Heart left ventricle (tissue), 16 donors: Measurements from ENCODE around the gene SIAH1. TPM values are rescaled to one million over a fixed set of nuclear protein-coding genes. Genes with fewer than 3 reads are reported as not detected.

Experiments
- ATAC-seq, 4 donors: fragments of 200-7000 bp; cut with Tn5 transposase; one replicate each; pipeline ENCODE4 v1.9.1; 2020 to 2022; ENCODE audit warnings: moderate library complexity in 4 of 4, mild to moderate bottlenecking in 3 of 4, moderate number of reproducible peaks in 1 of 4
- DNase-seq, 5 donors: peaks; one replicate each; pipeline ENCODE4 v3.0.0-alpha.2; 2020
- H3K27ac ChIP-seq, 12 donors: fragments of 200-600 bp; sonication (generic) in 4 of 12; one replicate each; pipeline versions ENCODE4 v1.5.0 to v1.8.0; 2016 to 2022; ENCODE audit warnings: mild to moderate bottlenecking in 2 of 12
- H3K27me3 ChIP-seq, 9 donors: fragments of 200-600 bp; sonication (generic) in 2 of 9; one replicate each; pipeline versions ENCODE4 v1.5.1 to v1.8.0; 2016 to 2022; ENCODE audit warnings: mild to moderate bottlenecking in 3 of 9
- H3K36me3 ChIP-seq, 9 donors: fragments of 200-600 bp; sonication (generic) in 2 of 9; one replicate each; pipeline versions ENCODE4 v1.5.0 to v1.8.0; 2018 to 2022; ENCODE audit warnings: mild to moderate bottlenecking in 2 of 9
- H3K4me1 ChIP-seq, 12 donors: fragments of 200-600 bp; sonication (generic) in 4 of 12; one replicate each; pipeline versions ENCODE4 v1.5.0 to v1.8.0; 2016 to 2022; ENCODE audit warnings: mild to moderate bottlenecking in 3 of 12
- H3K4me3 ChIP-seq, 12 donors: fragments of 200-600 bp; sonication (generic) in 4 of 12; one replicate each; pipeline versions ENCODE4 v1.5.0 to v1.8.0; 2017 to 2022; ENCODE audit warnings: mild to moderate bottlenecking in 9 of 12, moderate library complexity in 4 of 12
- H3K9me3 ChIP-seq, 12 donors: fragments of 200-600 bp; sonication (generic) in 4 of 12; one replicate each; pipeline versions ENCODE4 v1.5.0 to v1.8.0; 2016 to 2022; ENCODE audit warnings: mild to moderate bottlenecking in 1 of 12
- CTCF ChIP-seq, 12 donors: fragments of 200-600 bp; sonication (generic) in 4 of 12; IDR thresholded peaks; one replicate each; pipeline versions ENCODE4 v1.5.0 to v1.8.0; 2018 to 2022; ENCODE audit warnings: antibody characterized with exemption in 12 of 12, mild to moderate bottlenecking in 5 of 12
- POLR2A ChIP-seq, 2 donors: fragments of 450-650 bp; IDR thresholded peaks; one replicate each; pipeline ENCODE4 v1.6.1; 2017; ENCODE audit warnings: antibody characterized with exemption in 2 of 2, mild to moderate bottlenecking in 2 of 2, moderate library complexity in 2 of 2
- WGBS, 4 donors: extraction: QIAGEN DNeasy Blood & Tissue Kit in 2 of 4; methylation state at CpG; one replicate each; pipeline versions ENCODE4 v1.1.5 to v1.1.7; 2013 to 2018; 5-methylcytosine and 5-hydroxymethylcytosine counted together
- intact Hi-C, 10 donors: fragments of 100-400 bp; cut with DNase I; formaldehyde crosslinking; loops; one replicate each; pipeline versions ENCODE4 v1.11.1 to v1.14.2; 2022
- polyA plus RNA-seq, 2 donors: library from polyadenylated mRNA; stranded (reverse); fragments of 200-250 nt; gene quantifications; one replicate each; pipeline ENCODE4 v1.2.3, GENCODE V29; 2013
- total RNA-seq, 9 donors: library from RNA; depleted of rRNA in 2 of 9; stranded (reverse); fragments of >200 nt in 2 of 9; fragmentation: NEBNext Ultra II Directional in 3 of 9; extraction: Animal tissue kit (Norgen Biotek cat#: 25700) in 3 of 9; gene quantifications; one replicate each; pipeline versions ENCODE4 v1.1.0 to v1.2.4, GENCODE V29; 2016 to 2023
- donor health status: ischemic (EF 13 %, LVEDD 7.1; RV severe dilation, severe dysfunction).
- donor health status: healthy with polysubstance abuse.
- donor health status: DM: no; HTN: yes; CAD: no.
- donor health status: DM: no; HTN: no; CAD: no.
- donor health status: ischemic (EF 25% LVEDD 6.9; RV normal size, moderate dysfunction).
- donor health status: ischemic (EF 25% LVEDD 5.7; RV mildly dilated, moderate dysfunction).
- donor health status: healthy.
- donor health status: DM: yes; HTN: yes; CAD: no.
- donor health status: ischemic (EF 35%, LVEDD 5.7; RV mildly dilated, moderate dysfunction).
- donor health status: nonischemic (EF 11% LVEDD 7.7; RV severe dilation, severe dysfunction).
- donor health status: DM: yes; HTN: yes; CAD: no.
- donor health status: PGD.
- donor health status: ischemic (EF 29% LVEDD 5.4; RV normal size, mild dysfunction).
- donor health status: nonischemic (EF 23%, LVEDD 6.1; RV moderate dilation, normal function).

The SIAH1 gene
- total and polyA plus RNA-seq, 11 donors, result 10.1 to 21.5 (median 13.4) TPM

DNA sequence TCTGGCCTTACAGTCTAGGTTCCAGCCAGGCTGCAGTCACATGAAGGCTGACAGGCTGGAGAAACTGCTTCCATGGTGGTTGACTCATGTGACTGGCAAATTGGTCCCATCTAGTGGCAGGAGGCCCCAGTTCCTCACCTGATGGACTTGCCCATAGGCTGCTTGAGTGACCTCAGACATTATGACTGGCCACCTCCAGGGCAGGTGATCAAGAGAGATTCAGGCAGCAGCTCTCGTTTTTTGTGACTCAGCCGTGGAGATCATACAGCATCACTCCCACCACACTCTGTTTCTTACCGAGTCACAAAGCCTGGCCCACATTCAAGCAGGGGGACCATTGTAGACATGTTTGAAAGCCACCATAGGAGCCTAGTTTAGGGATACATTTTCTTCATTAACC is 34.5 kb downstream of the SIAH1 start:
- intact Hi-C loops, result loop anchor here in 7 of 10 donors (5.0 to 10.0 kb wide), 5 partner anchors 184 to 272 kb away; no protein-coding TSS in a partner anchor
- Histone ChIP-seq H3K36me3 (peaks cover 3 to 77% (median 65%) of the 10 kb centered on the region in 9 donors), H3K27me3 (no peaks in the 10 kb centered on the region), H3K4me3 (no peak overlapping the region), H3K9me3 (no peaks in the 10 kb centered on the region), H3K27ac (no peak overlapping the region), H3K4me1 (peaks cover 0 to 15% (median 4%) of the 10 kb centered on the region in 12 donors)
- no peak for TF ChIP-seq CTCF (IDR thresholded peaks at IDR 0.05)
- no peak for TF ChIP-seq POLR2A (IDR thresholded peaks at IDR 0.05)
- ATAC-seq (no peak), DNase-seq (no peak)
- 70 to 81% (median 78%) methylated on average over 3 of the region's 3 CpGs for WGBS, 4 donors

DNA sequence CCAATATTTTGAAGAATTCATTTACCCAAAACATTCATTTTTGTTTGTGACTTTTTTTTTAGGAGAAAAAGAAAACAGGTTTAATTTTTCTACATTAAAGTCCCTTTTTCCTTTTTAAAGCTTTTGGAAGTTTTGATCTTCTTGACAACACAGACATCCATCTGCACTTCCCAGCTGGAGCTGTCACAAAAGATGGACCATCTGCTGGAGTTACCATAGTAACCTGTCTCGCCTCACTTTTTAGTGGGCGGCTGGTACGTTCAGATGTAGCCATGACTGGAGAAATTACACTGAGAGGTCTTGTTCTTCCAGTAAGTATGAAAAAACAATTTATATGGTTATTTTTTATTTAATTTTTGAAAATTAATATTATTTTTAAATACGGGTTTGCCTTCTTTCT is 37.2 kb downstream of the SIAH1 start:
- H3K4me3 ChIP-seq, result no peak overlapping the region
- DNase-seq (no peak), ATAC-seq (no peak)
- WGBS, 4 donors, result 79 to 88% (median 84%) methylated on average over 4 of the region's 4 CpGs
- H3K27me3 ChIP-seq, result no peaks in the 10 kb centered on the region
- TF ChIP-seq CTCF (IDR thresholded peaks at IDR 0.05), result no peak
- TF ChIP-seq POLR2A (IDR thresholded peaks at IDR 0.05), result no peak
- peaks cover 0 to 1% (median 0%) of the 10 kb centered on the region in 12 donors for H3K4me1 ChIP-seq
- no peak overlapping the region for H3K27ac ChIP-seq
- H3K9me3 ChIP-seq, result no peaks in the 10 kb centered on the region
- H3K36me3 ChIP-seq, result peaks cover 3 to 81% (median 75%) of the 10 kb centered on the region in 9 donors
- intact Hi-C loops, result no loop called here

DNA sequence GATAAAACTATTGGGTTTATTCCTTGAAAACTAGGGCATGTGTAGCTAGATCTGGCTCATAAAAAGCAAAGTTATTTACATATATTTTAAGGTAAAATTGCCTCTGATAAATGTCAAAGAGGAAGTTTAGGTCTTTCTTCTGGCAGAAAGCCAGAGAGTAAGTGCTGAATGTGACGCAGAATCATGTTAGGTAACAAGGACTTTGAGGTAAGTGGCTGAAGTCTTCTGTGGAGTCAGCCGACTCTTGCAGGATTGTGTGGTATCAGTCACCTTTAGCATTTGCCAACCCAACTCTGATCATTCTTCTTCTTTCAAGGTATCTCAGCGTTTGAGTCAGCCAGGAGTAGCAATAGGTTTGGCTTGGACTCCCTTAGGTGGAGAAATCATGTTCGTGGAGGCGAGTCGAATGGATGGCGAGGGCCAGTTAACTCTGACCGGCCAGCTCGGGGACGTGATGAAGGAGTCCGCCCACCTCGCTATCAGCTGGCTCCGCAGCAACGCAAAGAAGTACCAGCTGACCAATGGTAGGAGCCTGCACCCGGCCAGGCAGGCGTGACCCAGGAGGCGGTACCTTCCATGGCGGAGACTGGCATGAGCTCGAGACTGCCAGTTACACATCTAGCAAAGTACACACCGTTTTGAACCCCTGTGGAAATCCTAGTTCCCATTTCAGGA is 37.9 kb downstream of the SIAH1 start:
- Histone ChIP-seq H3K27me3 (no peaks in the 10 kb centered on the region), H3K4me3 (no peak overlapping the region), H3K27ac (no peak overlapping the region), H3K36me3 (peaks cover 3 to 81% (median 75%) of the 10 kb centered on the region in 9 donors), H3K9me3 (no peaks in the 10 kb centered on the region), H3K4me1 (no peaks in the 10 kb centered on the region)
- 92 to 94% (median 93%) methylated on average over 20 of the region's 20 CpGs for WGBS, 4 donors
- TF ChIP-seq CTCF (IDR thresholded peaks at IDR 0.05), result no peak
- no peak for TF ChIP-seq POLR2A (IDR thresholded peaks at IDR 0.05)
- intact Hi-C loops, result no loop called here
- DNase-seq, result no peak
- peak in 2 of 4 donors; percentile 13 to 37 for ATAC-seq

DNA sequence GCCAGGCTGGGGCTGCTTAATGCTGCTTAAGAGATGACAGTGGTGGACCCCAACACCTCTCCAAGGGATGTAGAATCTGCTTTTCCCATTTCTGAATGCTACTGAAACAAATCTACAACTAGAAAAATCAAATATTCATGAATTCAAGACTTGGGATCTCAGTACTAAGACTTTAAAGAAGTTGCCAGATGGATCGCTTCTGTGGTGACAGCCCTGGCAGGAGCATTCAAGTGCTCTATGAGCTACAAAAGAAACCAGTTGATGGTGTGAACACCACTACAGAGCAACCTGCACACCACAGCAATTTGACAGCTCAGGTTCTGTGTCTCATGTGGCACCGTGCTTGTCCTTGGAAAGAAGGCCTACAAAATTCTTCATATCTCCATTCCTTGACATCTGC is 42.6 kb downstream of the SIAH1 start:
- H3K27ac ChIP-seq, result no peak overlapping the region
- no peak for ATAC-seq
- H3K36me3 ChIP-seq, result peaks cover 0 to 72% (median 66%) of the 10 kb centered on the region in 9 donors
- H3K4me3 ChIP-seq, result no peak overlapping the region
- WGBS, 4 donors, result 88 to 93% (median 90%) methylated on average over 2 of the region's 2 CpGs
- no peaks in the 10 kb centered on the region for H3K27me3 ChIP-seq
- H3K9me3 ChIP-seq, result no peaks in the 10 kb centered on the region
- intact Hi-C loops, result no loop called here
- TF ChIP-seq POLR2A (IDR thresholded peaks at IDR 0.05), result no peak
- DNase-seq, result no peak
- peaks cover 0 to 7% (median 0%) of the 10 kb centered on the region in 12 donors for H3K4me1 ChIP-seq
